AML-193 (cell line): Measurements from ENCODE around the gene CYP27C1.
"Not testable (repeated sequence)": the region's sequence is repeated elsewhere in the genome, so short reads cannot be mapped to it uniquely, and the experiment has no call there.

ENCODE experiments used
- DNase-seq, 2 experiments: peaks; one replicate each; lab custom pipeline; 2025; lab: John Stamatoyannopoulos, UW

The CYP27C1 gene

GRCh38 chr2:127224135-127224534 lies 4.0 kb upstream of the CYP27C1 start:
- DNase-seq = not testable (repeated sequence)

GRCh38 chr2:127220768-127221527 lies 849 bp upstream of the CYP27C1 start:
- DNase-seq = no peak

GRCh38 chr2:127219171-127220070 lies 678 bp downstream of the CYP27C1 start:
- DNase-seq = no peak

- no peak for DNase-seq
Observed at GRCh38 chr2:127218812-127219170, 1.3 kb downstream of the CYP27C1 start.

GRCh38 chr2:127217470-127218325 lies 2.4 kb downstream of the CYP27C1 start:
- no peak for DNase-seq

- no peak for DNase-seq
Observed at GRCh38 chr2:127216593-127216992, 3.5 kb downstream of the CYP27C1 start.

GRCh38 chr2:127216095-127216494 lies 4.0 kb downstream of the CYP27C1 start:
- DNase-seq = no peak

GRCh38 chr2:127214201-127214600 lies 5.9 kb downstream of the CYP27C1 start:
- not testable (repeated sequence) for DNase-seq

GRCh38 chr2:127208313-127208712 lies 11.8 kb downstream of the CYP27C1 start:
- DNase-seq = no peak

- DNase-seq = no peak
Observed at GRCh38 chr2:127205218-127206125, 14.6 kb downstream of the CYP27C1 start.

- DNase-seq = no peak
Observed at GRCh38 chr2:127201452-127201851, 18.6 kb downstream of the CYP27C1 start.

GRCh38 chr2:127200962-127201361 lies 19.1 kb downstream of the CYP27C1 start:
- DNase-seq = no peak

- DNase-seq = no peak
Observed at GRCh38 chr2:127199223-127199622, 20.9 kb downstream of the CYP27C1 start.

GRCh38 chr2:127197475-127198385 lies 22.4 kb downstream of the CYP27C1 start:
- peak; percentile 61 to 73 for DNase-seq

- peak; percentile 36 to 55 for DNase-seq
Observed at GRCh38 chr2:127196998-127197397, 23.1 kb downstream of the CYP27C1 start.

GRCh38 chr2:127196549-127196948 lies 23.6 kb downstream of the CYP27C1 start:
- DNase-seq = no peak

GRCh38 chr2:127195140-127196074 lies 24.7 kb downstream of the CYP27C1 start:
- no peak for DNase-seq

- no peak for DNase-seq
Observed at GRCh38 chr2:127194447-127194846, 25.7 kb downstream of the CYP27C1 start.

- no peak for DNase-seq
Observed at GRCh38 chr2:127193967-127194280, 26.2 kb downstream of the CYP27C1 start.
